CD4-positive, alpha-beta T cell treated with Interferon gamma for 1 hour (primary cell): ENCODE data around the gene INKA1.
"Not testable (repeated sequence)": the region's sequence is repeated elsewhere in the genome, so short reads cannot be mapped to it uniquely, and the experiment has no call there.

Source experiments
- DNase-seq: peaks from one replicate; pipeline ENCODE4 v3.0.0-alpha.2; 2020

INKA1 gene

GRCh38 chr3:49813497-49814174 is 10.6 kb downstream of the INKA1 start, which contains the start of gene UBA7:
Gene UBA7 (minus strand): TSS chr3:49813953. CDS start chr3:49813787, 166 bp downstream.
- DNase-seq: peak; percentile 42

- DNase-seq: not testable (repeated sequence)
These were observed 20.1 kb downstream of the INKA1 start for GRCh38 chr3:49823131-49823530.

GRCh38 chr3:49826016-49826415 is 23.0 kb downstream of the INKA1 start:
- DNase-seq: no peak

GRCh38 chr3:49831341-49831740 is 28.3 kb downstream of the INKA1 start:
- DNase-seq: no peak

GRCh38 chr3:49839193-49839809 is 36.2 kb downstream of the INKA1 start:
- peak; percentile 79 for DNase-seq

- no peak for DNase-seq
These were observed 37.3 kb downstream of the INKA1 start for GRCh38 chr3:49840388-49840787.

GRCh38 chr3:49841126-49841696 is 38.1 kb downstream of the INKA1 start:
- DNase-seq: no peak

- no peak for DNase-seq
These were observed 38.7 kb downstream of the INKA1 start for GRCh38 chr3:49841806-49842205.

- DNase-seq: no peak
These were observed 39.9 kb downstream of the INKA1 start for GRCh38 chr3:49842843-49843517.

GRCh38 chr3:49844464-49845183 is 41.6 kb downstream of the INKA1 start:
- DNase-seq: no peak

- DNase-seq: no peak
These were observed 42.6 kb downstream of the INKA1 start for GRCh38 chr3:49845694-49846093.
